22Rv1 (cell line): ENCODE data around the gene DCBLD2.

Experiments
- ZFX ChIP-seq: fragments of 450-650 bp; IDR thresholded peaks from 2 replicates; pipeline ENCODE4 v1.6.1; 2017; ENCODE audit warnings: antibody characterized with exemption, borderline replicate concordance
- TF ChIP-seq, protein P1 (sequence below): fragments of 450-650 bp; IDR thresholded peaks from 2 replicates; pipeline ENCODE4 v1.5.1; 2017; ENCODE audit warnings: mild to moderate bottlenecking

DNA sequence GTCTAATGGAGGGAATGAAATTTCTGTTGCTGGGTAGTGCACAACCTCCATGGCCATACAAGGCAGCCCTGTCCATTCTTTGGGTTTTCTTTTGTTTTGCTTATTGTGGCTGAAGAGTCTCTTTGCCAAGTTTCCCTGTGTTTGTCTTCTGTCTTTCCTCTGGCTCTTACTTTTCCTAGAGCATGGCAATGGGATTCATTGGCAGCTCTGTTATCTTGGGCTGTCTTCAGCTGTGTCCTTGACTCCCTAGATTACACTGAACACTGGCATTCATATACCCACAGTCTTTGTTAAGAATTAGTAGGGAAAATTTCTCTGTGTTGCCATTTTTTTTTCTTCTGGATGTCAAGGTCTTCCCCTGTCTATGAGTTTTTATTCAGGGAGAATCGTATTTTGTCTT is 16.1 kb upstream of the DCBLD2 start:
- TF ChIP-seq, protein P1, sequence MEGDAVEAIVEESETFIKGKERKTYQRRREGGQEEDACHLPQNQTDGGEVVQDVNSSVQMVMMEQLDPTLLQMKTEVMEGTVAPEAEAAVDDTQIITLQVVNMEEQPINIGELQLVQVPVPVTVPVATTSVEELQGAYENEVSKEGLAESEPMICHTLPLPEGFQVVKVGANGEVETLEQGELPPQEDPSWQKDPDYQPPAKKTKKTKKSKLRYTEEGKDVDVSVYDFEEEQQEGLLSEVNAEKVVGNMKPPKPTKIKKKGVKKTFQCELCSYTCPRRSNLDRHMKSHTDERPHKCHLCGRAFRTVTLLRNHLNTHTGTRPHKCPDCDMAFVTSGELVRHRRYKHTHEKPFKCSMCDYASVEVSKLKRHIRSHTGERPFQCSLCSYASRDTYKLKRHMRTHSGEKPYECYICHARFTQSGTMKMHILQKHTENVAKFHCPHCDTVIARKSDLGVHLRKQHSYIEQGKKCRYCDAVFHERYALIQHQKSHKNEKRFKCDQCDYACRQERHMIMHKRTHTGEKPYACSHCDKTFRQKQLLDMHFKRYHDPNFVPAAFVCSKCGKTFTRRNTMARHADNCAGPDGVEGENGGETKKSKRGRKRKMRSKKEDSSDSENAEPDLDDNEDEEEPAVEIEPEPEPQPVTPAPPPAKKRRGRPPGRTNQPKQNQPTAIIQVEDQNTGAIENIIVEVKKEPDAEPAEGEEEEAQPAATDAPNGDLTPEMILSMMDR, result no peak
- no peak for TF ChIP-seq ZFX
